ENCODE measurements around the gene FAHD2A.
"Not testable (repeated sequence)": the region's sequence is repeated elsewhere in the genome, so short reads cannot be mapped to it uniquely, and the experiment has no call there.

The FAHD2A gene

GRCh38 chr2:95390881-95391321, 11.6 kb upstream of the FAHD2A start:
- no peak for DNase-seq (ENCODE audit: low spot score)

DNA sequence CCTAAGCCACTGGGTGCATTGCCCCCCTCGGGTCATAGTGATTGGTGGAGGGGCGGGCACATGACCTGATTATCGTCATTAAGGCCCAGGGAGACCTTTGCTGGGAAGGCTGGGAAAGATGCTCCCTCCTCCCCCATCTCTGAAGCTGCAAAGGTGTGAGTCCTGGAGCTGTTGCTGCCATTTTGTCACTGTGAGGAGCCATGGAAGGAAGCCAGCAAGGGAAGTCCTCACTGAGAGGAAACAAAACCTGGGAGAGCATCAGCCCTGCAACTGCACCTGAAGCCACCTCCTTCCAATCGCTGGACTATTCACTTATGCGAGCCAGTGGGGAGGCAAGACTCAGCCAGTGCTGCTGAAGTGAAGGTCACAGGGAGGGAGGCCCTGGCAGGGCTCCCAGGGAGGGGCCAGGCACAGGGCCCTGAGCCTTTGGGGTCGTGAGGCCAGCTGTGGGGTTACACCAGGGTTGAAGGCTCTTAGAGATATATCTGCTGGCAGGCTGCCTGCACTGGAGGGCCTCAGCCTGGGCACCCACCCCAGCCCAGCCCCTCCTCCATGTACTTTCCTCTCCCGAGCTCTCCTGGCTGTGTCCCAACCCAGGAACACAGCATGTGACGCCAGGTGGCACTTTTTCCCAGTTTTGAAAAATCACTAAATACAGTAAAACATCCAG, 10.7 kb upstream of the FAHD2A start:
- no peak for DNase-seq (ENCODE audit: low spot score)

GRCh38 chr2:95392320-95392719, 10.2 kb upstream of the FAHD2A start:
- no peak for DNase-seq (ENCODE audit: low spot score)

DNA sequence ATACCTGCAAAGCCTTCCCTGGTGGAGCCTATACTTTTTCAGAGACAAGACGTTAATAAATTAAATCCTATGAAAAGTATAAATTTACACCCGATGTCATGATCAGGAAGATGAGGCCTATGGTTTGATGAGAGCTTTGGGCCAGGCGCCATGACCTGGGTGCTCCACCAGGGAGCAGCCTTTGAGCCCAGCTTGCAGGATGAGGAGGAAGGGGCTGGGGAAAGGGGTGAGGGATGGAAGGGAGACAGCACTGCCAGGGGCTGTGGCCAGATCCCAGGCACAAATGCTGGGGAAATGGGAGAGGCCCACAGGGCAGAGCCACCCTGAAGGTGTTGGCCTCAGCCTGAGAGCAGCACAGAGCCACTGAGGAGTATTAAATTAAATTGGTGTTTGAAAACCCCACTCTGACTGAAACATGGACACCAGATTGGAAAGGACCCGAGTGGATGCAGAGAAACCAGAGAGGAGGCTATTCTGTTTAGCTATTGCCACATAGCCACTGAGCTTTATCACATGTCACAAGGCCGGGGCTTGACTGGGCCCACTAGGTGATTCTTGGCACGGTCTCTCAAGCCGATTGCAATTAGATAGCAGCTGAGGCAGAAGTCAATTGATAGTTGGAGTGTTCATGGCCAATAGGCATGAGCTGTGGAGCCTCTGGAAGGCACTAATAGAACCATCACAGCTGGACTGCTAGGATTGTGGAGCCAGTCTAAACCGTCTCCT, 9.6 kb upstream of the FAHD2A start:
- DNase-seq (ENCODE audit: low spot score), result no peak

DNA sequence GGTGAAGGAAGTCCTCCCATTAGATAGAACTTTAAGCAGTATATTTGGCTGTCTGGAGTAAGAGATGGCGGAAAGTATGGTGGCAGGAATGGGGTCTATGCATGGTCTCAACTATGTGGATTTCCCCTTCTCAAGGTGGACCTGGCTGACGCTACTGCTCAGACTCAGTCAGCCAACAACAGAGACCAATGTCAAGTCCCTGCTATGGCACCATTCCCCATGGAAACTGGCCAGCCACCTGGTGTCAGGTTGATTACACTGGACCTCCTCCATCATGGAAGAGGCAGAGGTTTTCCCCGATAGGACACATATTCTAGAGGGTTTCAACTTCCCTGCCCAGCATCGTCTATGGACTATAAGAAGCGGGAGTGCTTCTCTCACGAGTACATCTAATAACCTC, 8.6 kb upstream of the FAHD2A start:
- no peak for DNase-seq (ENCODE audit: low spot score)

DNA sequence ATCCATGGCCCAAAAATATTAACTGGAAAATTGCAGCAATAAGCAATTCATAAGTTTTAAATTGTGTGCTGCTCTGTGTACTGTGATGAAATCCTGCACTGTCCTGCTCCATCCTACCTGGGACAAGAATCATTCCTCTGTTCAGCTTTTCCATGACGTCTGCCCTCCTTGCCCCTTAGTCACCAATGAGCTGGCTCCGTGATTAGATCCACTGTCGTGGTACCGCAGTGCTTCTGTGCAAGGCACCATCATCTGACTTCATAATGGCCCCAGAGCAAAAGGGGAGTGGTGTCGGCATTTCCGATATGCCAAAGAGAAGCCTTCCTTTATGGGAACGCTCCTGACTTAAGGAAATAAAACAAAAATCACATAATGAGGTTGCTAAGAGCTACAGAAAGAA, 3.4 kb upstream of the FAHD2A start:
- no peak for DNase-seq (ENCODE audit: low spot score)

DNA sequence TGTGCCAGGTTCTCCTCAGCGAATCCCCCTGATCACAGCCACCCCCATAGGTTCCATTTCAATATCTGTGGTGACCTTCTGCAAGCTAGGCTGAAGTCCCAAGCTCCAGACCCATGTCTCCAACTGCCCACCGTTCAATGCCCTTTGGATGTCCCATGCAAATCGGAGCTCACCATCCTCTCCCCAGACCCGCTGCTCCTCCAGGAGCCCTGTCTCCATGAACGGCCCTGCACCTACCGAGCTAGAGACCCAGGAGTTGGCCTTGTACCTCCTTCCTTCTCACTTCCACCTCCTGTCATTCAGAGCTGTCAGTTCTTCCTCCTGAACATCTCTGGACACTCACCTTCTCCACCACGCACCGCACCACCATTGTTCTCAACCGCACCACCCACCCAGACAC, 1.0 kb upstream of the FAHD2A start:
- peak; percentile 5 for DNase-seq (ENCODE audit: low spot score)

GRCh38 chr2:95402004-95402369, 521 bp upstream of the FAHD2A start:
- peak; percentile 21 for DNase-seq (ENCODE audit: low spot score)

DNA sequence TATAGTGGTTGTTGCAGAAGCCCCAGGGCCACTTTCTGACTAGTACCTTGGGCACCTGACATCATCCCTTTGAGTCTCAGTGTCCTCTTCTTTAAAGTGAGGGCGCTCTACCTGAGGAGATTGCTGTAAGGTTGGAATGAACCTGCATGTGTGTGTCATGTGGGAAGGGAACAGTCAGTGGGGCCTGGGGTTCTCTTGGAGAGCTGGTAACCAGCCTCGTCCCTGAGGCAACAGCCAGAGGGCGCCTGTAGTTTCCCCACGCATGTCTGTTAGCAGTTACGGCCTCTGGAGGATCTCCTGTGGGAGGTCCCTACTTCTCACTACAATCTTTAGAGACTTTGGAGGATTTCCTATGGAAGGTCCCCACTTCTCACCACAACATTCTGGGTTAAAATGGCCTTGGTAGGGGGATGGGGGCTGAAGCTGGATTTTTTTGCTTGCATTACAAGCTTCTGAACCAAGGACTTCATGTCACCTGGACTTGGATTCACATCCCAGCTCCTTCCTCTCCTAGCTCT, 755 bp downstream of the FAHD2A start:
- DNase-seq (ENCODE audit: low spot score), result peak; percentile 40

DNA sequence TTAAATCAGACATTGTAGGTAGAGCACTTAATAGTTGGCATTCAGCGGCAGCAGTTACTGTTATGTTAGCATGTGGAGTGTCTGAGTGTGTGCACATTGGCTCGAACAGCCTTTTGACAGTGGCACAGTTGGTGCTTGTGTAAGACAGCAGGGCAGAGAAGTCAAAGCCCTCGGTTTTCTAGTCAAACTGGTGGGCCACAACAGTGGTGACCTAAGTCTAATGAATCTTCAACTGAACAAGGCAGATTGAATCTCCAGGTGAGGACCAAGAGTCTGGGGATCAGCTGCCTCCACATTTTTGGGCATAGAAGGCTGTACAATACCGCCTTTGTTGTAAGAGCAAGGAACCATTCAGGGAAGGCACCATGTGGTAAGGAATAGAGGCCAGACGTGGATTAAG, 1.3 kb downstream of the FAHD2A start:
- DNase-seq (ENCODE audit: low spot score), result not testable (repeated sequence)

DNA sequence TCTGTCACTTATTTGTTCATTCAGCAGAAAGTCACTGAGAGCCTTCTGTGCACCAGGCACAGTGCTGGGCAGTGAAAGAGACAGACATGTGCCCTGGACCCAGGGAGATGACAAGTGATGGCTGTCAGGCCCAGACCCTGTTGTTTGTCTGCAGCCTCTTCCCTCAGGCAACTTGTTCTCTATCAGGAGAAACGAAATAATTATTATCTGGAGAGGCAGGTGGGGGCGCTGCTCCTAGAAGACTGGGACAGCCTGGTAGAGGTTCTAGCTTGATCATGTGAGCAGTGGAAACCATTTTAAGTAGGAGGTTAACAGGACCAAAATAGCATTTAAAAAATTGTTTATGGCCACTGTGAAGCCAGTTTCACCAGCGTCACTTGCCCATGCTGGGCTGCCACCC, 2.2 kb downstream of the FAHD2A start:
- DNase-seq (ENCODE audit: low spot score), result not testable (repeated sequence)

GRCh38 chr2:95411239-95411638, 8.7 kb downstream of the FAHD2A start:
- DNase-seq (ENCODE audit: low spot score), result not testable (repeated sequence)

DNA sequence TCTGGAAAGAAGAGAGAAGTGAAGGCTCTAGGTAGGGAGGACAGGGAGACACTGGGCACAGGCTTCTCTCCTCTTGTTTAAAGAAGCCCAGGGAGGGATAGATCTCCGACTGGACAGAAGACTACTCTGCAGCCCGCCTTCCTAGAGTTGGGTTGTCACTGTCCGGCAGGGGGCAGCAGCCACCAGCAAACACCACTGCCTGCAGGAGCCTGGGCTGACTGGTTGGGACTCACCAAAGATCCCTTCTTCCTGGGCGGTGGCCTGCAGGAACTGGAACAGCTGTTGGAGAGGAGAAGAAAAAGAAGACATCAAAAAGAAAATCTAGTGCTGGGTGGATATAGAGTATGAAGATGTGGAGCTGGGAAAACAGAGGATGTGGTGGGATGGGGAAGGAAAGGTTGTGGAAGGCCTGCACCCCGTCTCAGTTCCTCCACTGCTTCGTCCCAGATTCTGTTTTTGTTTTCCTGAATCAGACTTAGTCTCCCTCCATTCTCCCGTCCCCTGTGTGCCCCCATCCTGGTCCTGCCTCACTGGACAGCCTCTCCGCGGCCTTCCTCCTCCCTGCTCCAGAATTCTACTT, 11.6 kb downstream of the FAHD2A start:
- peak; percentile 69 for DNase-seq (ENCODE audit: low spot score)

DNA sequence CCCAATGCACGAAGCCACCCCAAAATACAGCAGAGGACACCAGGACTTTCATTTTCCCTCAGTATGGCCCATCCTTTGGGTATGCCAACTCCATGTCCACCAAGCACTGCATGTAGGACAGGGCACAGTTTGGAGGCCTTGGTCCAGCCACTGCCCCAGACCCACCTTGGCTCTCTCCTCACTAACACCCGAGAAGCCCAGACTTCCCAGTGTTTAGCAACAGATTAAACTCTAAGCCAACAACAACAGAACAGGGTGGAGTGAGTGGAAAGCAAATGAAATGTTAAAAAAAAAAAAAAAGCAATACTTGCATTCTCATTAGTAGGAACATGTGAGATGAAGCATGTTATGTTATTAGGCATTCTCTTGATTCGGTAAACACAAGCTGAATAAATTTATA, 12.6 kb downstream of the FAHD2A start:
- not testable (repeated sequence) for DNase-seq (ENCODE audit: low spot score)

GRCh38 chr2:95415561-95415960, 13.1 kb downstream of the FAHD2A start:
- not testable (repeated sequence) for DNase-seq (ENCODE audit: low spot score)

GRCh38 chr2:95427196-95427867, 24.8 kb downstream of the FAHD2A start:
- DNase-seq (ENCODE audit: low spot score), result not testable (repeated sequence)

DNA sequence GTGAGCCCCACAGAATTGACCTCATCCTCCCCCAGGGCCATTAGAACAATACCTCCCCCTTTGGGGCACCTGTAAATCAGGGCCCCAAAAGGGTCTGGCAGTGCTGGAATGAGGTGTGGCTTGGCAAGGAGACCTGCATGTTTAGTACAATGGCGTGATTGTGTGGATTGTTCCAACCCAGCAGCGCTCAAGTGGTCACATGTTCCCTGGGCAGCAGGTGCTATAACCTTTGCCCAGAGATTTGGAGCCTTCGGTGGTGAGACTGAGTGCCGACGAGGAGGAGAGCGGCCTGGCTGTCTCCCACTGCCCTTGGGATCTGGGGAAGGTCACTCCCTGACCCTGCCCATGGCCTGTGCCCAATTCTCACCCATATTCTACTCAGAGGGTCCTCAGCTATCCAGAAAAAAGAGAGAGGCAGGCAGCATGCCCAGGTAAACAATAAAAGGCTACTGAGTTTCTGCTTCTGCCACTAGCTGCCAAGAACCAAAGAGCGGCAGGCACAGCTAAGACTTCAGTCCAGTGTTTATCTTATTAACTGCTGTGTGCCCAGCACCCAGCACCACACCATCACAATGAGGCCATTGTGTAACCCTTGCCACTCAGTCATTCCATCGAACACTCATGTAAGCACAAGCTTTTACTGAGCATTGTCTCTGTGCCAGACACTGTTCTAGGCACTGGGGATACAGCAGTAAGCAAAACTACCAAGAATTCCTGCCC, 27.4 kb downstream of the FAHD2A start:
- not testable (repeated sequence) for DNase-seq (ENCODE audit: low spot score)

- not testable (repeated sequence) for DNase-seq (ENCODE audit: low spot score)
Observed at GRCh38 chr2:95433373-95433772, 30.9 kb downstream of the FAHD2A start.

DNA sequence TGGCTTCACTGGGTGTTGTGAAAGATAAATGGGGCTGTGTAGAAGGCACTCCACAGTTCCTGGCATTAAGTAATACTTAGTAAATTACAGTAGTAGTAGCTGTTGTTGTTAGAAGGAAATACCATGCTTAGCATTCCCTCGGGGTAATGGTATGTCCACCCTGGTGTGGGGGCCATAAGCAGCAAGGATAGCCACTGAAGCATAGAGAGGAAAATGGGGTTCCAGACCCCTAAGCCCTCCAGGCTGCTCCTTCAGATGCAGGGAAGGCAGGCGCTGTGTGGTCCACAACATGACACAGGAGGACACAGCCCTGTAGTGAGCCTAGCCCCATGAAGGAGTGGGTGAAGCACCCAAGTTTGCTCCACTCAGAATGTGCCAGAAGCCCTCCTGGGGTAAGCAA, 31.5 kb downstream of the FAHD2A start:
- DNase-seq (ENCODE audit: low spot score), result not testable (repeated sequence)

- not testable (repeated sequence) for DNase-seq (ENCODE audit: low spot score)
Observed at GRCh38 chr2:95434507-95435076, 32.1 kb downstream of the FAHD2A start.

DNA sequence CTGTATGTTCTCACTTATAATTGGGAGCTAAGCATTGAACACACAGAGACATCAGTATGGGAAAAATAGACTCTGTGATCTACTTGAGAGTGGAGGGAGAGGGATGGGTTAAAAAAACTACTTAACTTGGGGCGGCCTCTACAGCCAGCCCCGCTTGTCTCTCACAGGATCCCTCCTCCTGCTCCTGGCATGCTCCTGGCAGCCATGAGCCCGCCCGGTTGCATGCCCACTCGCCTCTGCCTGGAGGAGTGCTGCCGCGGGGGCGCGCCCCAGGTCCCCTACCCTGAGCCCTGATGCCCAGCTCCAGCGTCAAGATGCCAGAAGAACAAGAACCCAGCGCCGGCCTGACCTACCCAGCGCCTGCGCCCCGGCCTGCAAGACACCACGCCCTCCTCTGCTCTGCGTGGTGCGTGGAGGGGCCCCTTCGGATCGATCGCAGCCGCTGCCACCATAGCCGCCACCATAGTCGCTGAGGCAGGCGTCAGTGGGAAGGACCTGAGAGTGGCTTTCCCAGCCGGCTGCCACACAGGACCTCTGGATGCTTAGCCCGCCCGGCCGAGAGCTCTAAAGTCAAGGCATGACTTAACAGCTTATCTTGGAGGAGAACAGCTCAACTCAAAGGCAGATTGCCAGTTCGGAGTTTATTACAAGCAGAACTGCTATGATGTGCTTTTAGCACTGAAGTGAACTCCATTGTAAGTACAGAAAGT, 32.8 kb downstream of the FAHD2A start:
- not testable (repeated sequence) for DNase-seq (ENCODE audit: low spot score)
